HepG2 (cell line): Measurements from ENCODE around the gene ANKRD53. TPM values are rescaled to one million over a fixed set of nuclear protein-coding genes. Genes with fewer than 3 reads are reported as not detected.

Experiments
- ARID3A ChIP-seq: IDR thresholded peaks from 2 replicates; pipeline ENCODE4 v1.6.1; 2012; ENCODE audit warnings: low read depth, low read length, improper control_type of control experiment
- BCL6 ChIP-seq: IDR thresholded peaks from 2 replicates; pipeline ENCODE4 v1.6.1; 2016; ENCODE audit warnings: missing genetic modification reagents, missing compliant biosample characterization
- RERE ChIP-seq: IDR thresholded peaks from 2 replicates; pipeline ENCODE4 v1.6.1; 2016; ENCODE audit warnings: low read depth, missing genetic modification reagents, missing compliant biosample characterization
- SNAPC4 ChIP-seq: sonication (generic); formaldehyde crosslinking; IDR thresholded peaks from 2 replicates; pipeline ENCODE4 v1.4.0; 2020; ENCODE audit warnings: mild to moderate bottlenecking, missing genetic modification reagents
- TFE3 ChIP-seq: IDR thresholded peaks from 2 replicates; pipeline ENCODE4 v1.6.1; 2016
- TRAFD1 ChIP-seq: sonication (generic); formaldehyde crosslinking; IDR thresholded peaks from 2 replicates; pipeline ENCODE4 v1.5.1; 2020; ENCODE audit warnings: missing genetic modification reagents, mild to moderate bottlenecking, borderline replicate concordance
- ZNF354B ChIP-seq: sonication (generic); formaldehyde crosslinking; IDR thresholded peaks from 2 replicates; pipeline ENCODE4 v1.8.0; 2022; ENCODE audit warnings: mild to moderate bottlenecking, missing genetic modification reagents
- polyA plus RNA-seq, 8 experiments: library from polyadenylated mRNA; depleted of rRNA in 3 of 8; stranded (reverse) in 7 of 8; unstranded in 1 of 8; fragments of >200 nt; fragmentation: Illumina TruSeq in 4 of 8; extraction: Trizol in 4 of 8; gene quantifications; 2 replicates each; pipeline versions ENCODE4 v1.2.1 to v1.2.3, GENCODE V29; 2011 to 2016; ENCODE audit warnings: low read depth in 4 of 8, missing spikeins in 1 of 8, mixed read lengths in 1 of 8; ENCODE audit not compliant: insufficient read depth in 1 of 8
- total RNA-seq, 5 experiments: library from RNA; depleted of rRNA; stranded (reverse); fragments of >200 nt; fragmentation: Illumina TruSeq; extraction: Trizol; gene quantifications; 2 replicates each; pipeline ENCODE4 v1.2.3, GENCODE V29; 2016; ENCODE audit warnings: low read depth in 1 of 5

Gene ANKRD53
- total and polyA plus RNA-seq, 2 of the 13 experiments (the other 11 are each of a cell fraction or from before 2014, with no cell fraction given): 0.15 TPM; not detected in 1

- TF ChIP-seq BCL6 (CRISPR knock-in tag): peak; percentile 22; the same call in 1 of the 2 replicates
- TF ChIP-seq TFE3 (CRISPR knock-in tag): no peak
- no peak for TF ChIP-seq SNAPC4
- TF ChIP-seq RERE (CRISPR knock-in tag): no peak
- TF ChIP-seq ARID3A: no peak
- no peak for TF ChIP-seq TRAFD1 (CRISPR knock-in tag)
- TF ChIP-seq ZNF354B (CRISPR knock-in tag): no peak
Observed at GRCh38 chr2:70937866-70938585, 40.4 kb upstream of the ANKRD53 start (continued).
